ENCODE data around the gene AIF1. TPM values are rescaled to one million over a fixed set of nuclear protein-coding genes. Genes with fewer than 3 reads are reported as not detected.
A peak's percentile ranks its signal among the peaks of the same experiment; 100 is the strongest.

Gene AIF1
- total RNA-seq, 4 donors from 2014 or later: 1.5 to 25.6 (median 14.5) TPM

DNA sequence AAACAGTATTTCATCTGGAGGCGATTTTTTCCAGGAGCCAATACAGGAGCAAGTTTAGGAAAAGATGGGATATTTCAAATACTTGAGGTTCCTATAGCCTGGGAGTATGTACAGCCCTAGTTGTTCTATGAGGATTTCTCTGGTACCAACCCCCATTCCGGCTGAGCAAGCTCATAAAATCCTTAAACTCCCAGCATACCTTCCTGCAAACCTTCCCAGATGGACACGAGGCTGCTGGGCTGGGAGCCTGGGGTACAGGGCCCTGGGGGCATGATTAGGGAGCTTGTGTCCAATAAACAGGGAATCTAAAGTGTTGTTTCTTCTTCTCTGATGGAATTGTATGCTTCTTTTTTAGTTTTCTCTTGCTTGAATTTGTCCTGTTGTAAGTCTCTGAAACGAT, 7.0 kb downstream of the AIF1 start:
- Histone ChIP-seq H3K4me1 (peaks cover 0 to 8% of the 10 kb centered on the region in 2 donors), H3K36me3 (no peaks in the 10 kb centered on the region), H3K27me3 (no peaks in the 10 kb centered on the region), H3K27ac (peak overlapping the region; percentile 93 to 98), H3K9me3 (no peaks in the 10 kb centered on the region), H3K4me3 (peak overlapping the region; percentile 54 to 68)
- DNase-seq: no peak
- TF ChIP-seq, protein P1, sequence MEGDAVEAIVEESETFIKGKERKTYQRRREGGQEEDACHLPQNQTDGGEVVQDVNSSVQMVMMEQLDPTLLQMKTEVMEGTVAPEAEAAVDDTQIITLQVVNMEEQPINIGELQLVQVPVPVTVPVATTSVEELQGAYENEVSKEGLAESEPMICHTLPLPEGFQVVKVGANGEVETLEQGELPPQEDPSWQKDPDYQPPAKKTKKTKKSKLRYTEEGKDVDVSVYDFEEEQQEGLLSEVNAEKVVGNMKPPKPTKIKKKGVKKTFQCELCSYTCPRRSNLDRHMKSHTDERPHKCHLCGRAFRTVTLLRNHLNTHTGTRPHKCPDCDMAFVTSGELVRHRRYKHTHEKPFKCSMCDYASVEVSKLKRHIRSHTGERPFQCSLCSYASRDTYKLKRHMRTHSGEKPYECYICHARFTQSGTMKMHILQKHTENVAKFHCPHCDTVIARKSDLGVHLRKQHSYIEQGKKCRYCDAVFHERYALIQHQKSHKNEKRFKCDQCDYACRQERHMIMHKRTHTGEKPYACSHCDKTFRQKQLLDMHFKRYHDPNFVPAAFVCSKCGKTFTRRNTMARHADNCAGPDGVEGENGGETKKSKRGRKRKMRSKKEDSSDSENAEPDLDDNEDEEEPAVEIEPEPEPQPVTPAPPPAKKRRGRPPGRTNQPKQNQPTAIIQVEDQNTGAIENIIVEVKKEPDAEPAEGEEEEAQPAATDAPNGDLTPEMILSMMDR (IDR thresholded peaks at IDR 0.05): no peak
- TF ChIP-seq POLR2A (IDR thresholded peaks at IDR 0.05): no peak
- intact Hi-C loops (cut with DNase I; ENCODE audit: low total_unique reads): no loop called here

DNA sequence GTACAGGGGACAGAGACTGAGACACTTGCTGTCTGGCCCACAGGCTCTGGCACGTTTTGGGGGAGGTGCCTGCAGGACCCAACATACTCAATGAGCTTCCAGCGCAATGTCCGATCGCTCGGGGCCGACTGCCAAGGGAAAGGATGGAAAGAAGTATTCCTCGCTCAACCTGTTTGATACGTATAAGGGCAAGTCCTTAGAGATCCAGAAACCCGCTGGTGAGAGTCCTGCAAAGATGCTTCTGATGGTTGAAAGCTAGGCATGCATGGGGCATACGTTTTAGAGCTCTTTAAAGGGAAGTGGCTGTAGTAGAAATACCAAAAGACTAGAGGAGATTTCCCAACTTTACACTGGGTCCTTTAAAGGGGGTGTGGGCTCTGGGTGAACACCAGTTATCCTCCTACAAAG, 7.7 kb downstream of the AIF1 start:
- H3K27me3 ChIP-seq: no peaks in the 10 kb centered on the region
- H3K9me3 ChIP-seq: no peaks in the 10 kb centered on the region
- no peak for DNase-seq
- peaks cover 0 to 8% of the 10 kb centered on the region in 2 donors for H3K4me1 ChIP-seq
- H3K36me3 ChIP-seq: no peaks in the 10 kb centered on the region
- TF ChIP-seq, protein P1 (IDR thresholded peaks at IDR 0.05): no peak
- TF ChIP-seq POLR2A (IDR thresholded peaks at IDR 0.05): no peak
- no peak overlapping the region for H3K4me3 ChIP-seq
- intact Hi-C loops (cut with DNase I; ENCODE audit: low total_unique reads): no loop called here
- peak overlapping the region in 1 of 2 donors; percentile 98 for H3K27ac ChIP-seq

DNA sequence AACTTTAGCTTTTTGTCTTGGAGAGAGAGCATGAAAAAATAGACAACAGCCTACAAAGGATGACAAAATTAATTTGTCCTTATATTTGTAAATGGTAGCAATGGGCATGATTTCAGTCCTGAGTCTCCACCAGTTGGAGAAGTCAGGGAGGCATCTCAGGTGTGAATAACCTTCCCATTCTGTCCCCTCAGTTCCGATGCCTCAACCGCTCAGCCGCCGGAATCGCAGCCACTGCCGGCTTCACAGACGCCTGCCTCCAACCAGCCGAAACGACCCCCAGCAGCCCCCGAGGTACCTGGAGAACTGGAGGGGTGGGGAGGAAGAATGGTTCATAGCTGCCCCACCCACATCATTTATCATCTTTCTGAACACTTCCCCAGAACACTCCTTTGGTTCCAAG, 9.0 kb downstream of the AIF1 start:
- TF ChIP-seq POLR2A (IDR thresholded peaks at IDR 0.05): no peak
- TF ChIP-seq, protein P1 (IDR thresholded peaks at IDR 0.05): no peak
- Histone ChIP-seq H3K27me3 (no peaks in the 10 kb centered on the region), H3K36me3 (no peaks in the 10 kb centered on the region), H3K9me3 (no peaks in the 10 kb centered on the region), H3K27ac (no peak overlapping the region), H3K4me3 (no peak overlapping the region), H3K4me1 (peaks cover 0 to 8% of the 10 kb centered on the region in 2 donors)
- no peak for DNase-seq
- intact Hi-C loops (cut with DNase I; ENCODE audit: low total_unique reads): no loop called here

DNA sequence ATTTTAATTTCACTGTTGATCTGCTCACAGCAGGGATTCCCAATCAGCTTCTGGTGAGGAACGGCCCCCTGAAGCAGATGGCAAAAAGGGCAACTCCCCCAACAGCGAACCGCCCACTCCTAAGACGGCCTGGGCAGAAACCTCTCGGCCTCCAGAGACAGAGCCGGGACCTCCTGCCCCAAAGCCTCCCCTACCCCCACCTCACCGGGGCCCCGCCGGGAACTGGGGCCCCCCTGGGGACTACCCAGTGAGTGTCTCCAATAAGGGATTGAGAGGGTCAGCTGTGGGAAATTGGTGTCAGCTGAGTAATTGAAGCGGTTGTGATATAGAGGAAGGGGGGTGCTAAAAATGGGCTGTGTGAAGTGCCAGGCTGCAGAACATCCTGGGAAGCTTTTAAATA, 11.9 kb downstream of the AIF1 start:
- DNase-seq: no peak
- H3K4me1 ChIP-seq: peaks cover 0 to 6% of the 10 kb centered on the region in 2 donors
- intact Hi-C loops (cut with DNase I; ENCODE audit: low total_unique reads): no loop called here
- TF ChIP-seq, protein P1 (IDR thresholded peaks at IDR 0.05): no peak
- TF ChIP-seq POLR2A (IDR thresholded peaks at IDR 0.05): no peak
- H3K27ac ChIP-seq: no peak overlapping the region
- H3K4me3 ChIP-seq: no peak overlapping the region
- H3K36me3 ChIP-seq: no peaks in the 10 kb centered on the region
- H3K9me3 ChIP-seq: no peaks in the 10 kb centered on the region
- no peaks in the 10 kb centered on the region for H3K27me3 ChIP-seq

DNA sequence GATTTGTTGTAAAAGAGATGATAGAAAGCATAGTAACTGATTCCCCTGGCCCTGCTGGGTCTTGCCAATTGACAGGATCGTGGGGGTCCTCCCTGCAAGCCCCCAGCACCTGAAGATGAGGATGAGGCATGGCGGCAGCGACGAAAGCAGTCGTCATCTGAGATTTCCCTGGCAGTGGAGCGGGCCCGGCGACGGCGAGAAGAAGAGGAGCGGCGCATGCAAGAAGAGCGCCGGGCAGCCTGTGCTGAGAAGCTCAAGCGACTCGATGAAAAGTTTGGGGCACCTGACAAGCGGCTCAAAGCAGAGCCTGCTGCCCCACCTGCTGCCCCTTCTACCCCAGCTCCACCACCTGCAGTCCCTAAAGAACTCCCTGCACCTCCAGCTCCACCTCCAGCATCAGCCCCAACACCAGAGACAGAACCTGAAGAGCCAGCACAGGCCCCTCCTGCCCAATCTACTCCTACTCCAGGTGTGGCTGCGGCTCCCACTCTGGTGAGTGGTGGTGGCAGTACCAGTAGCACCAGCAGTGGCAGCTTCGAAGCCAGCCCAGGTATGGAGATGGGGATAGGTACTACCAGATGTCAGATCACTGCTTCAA, 12.8 kb downstream of the AIF1 start:
- H3K36me3 ChIP-seq: no peaks in the 10 kb centered on the region
- no peak for DNase-seq
- no peak for TF ChIP-seq POLR2A (IDR thresholded peaks at IDR 0.05)
- TF ChIP-seq, protein P1 (IDR thresholded peaks at IDR 0.05): no peak
- H3K27me3 ChIP-seq: no peaks in the 10 kb centered on the region
- intact Hi-C loops (cut with DNase I; ENCODE audit: low total_unique reads): no loop called here
- H3K27ac ChIP-seq: no peak overlapping the region
- H3K4me3 ChIP-seq: no peak overlapping the region
- no peaks in the 10 kb centered on the region for H3K9me3 ChIP-seq
- no peaks in the 10 kb centered on the region for H3K4me1 ChIP-seq
